Neutrophil (primary cell): ENCODE measurements around the gene HTR2A.

Experiments
- H3K27ac ChIP-seq: fragments of 200-600 bp; sonication (generic); 2 replicates; pipeline ENCODE4 v1.5.1; 2016; ENCODE audit warnings: mild to moderate bottlenecking, moderate library complexity
- H3K27me3 ChIP-seq: fragments of 200-600 bp; sonication (generic); 2 replicates; pipeline ENCODE4 v1.6.0; 2016; ENCODE audit warnings: mild to moderate bottlenecking
- H3K36me3 ChIP-seq: fragments of 200-600 bp; sonication (generic); 2 replicates; pipeline ENCODE4 v1.5.1; 2017
- H3K4me1 ChIP-seq, 2 experiments: fragments of 200-600 bp in 1 of 2; sonication (generic) in 1 of 2; 1 replicate in 1 of 2; 2 replicates in 1 of 2; pipeline versions ENCODE4 v1.5.1 to v1.6.1; 2013 to 2016; ENCODE audit warnings: low read depth in 1 of 2, low read length in 1 of 2, mild to moderate bottlenecking in 1 of 2, moderate library complexity in 1 of 2; ENCODE audit not compliant: control insufficient read depth in 1 of 2, insufficient read depth in 1 of 2
- H3K4me3 ChIP-seq, 2 experiments: fragments of 200-600 bp in 1 of 2; sonication (generic) in 1 of 2; 1 replicate in 1 of 2; 2 replicates in 1 of 2; pipeline ENCODE4 v1.5.1; 2013 to 2016; ENCODE audit warnings: low read depth in 1 of 2, low read length in 1 of 2, mild to moderate bottlenecking in 1 of 2, moderate library complexity in 1 of 2
- H3K9me3 ChIP-seq: fragments of 200-600 bp; sonication (generic); 2 replicates; pipeline ENCODE4 v1.5.1; 2016
- CTCF ChIP-seq: fragments of 200-600 bp; sonication (generic); IDR thresholded peaks from 2 replicates; pipeline ENCODE4 v1.5.1; 2016; ENCODE audit warnings: antibody characterized with exemption

HTR2A gene

GRCh38 chr13:46850214-46850613 lies 46.6 kb downstream of the HTR2A start:
- Histone ChIP-seq H3K4me1 (no peaks in the 10 kb centered on the region), H3K36me3 (no peaks in the 10 kb centered on the region), H3K27ac (no peak overlapping the region), H3K4me3 (no peak overlapping the region), H3K9me3 (no peaks in the 10 kb centered on the region), H3K27me3 (no peaks in the 10 kb centered on the region)
- TF ChIP-seq CTCF, result no peak

DNA sequence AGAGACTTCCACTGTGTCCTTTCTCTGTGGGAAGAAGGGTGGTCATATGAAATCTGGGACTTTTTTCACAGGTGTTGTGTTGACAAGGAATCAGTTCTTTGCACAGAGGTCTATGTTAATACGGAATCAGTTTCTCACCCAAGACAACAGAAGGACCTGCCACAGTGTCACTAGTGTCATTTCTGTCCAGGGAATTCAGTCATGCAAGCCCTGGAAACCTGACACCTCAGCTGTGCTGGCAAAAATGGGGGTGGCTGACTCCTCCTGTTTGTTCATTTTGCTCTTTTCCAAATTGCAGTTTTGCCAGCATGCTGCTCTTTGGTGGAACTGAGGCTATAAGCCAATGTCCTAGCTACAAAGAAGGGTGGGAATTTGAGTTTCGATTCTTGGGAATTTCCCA lies 50.1 kb downstream of the HTR2A start:
- H3K9me3 ChIP-seq, result no peaks in the 10 kb centered on the region

DNA sequence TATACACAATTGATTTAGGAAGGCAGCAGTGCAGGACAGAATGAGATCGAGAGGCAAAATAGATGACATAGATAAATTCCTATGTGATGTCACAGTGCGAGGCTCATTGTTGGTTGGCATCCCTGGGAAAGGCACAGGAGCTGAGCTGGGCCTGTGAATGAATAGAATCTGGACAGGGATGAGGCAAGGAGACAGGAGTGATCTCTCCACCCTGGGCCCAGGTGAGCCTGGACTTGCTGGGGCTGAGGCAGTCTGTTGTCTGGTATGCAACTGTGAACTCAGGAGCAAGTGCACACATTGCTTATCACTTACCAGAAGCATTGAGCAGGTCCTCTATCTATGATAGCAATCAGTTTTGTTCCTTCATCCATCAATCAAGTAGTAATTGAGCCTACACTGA lies 51.7 kb downstream of the HTR2A start:
- H3K4me1 ChIP-seq, result no peaks in the 10 kb centered on the region
- H3K27me3 ChIP-seq, result no peaks in the 10 kb centered on the region
- no peaks in the 10 kb centered on the region for H3K36me3 ChIP-seq
- H3K9me3 ChIP-seq, result no peaks in the 10 kb centered on the region
- no peak for TF ChIP-seq CTCF
- H3K4me3 ChIP-seq, result no peak overlapping the region
- H3K27ac ChIP-seq, result no peak overlapping the region

More for the DNA sequence above, 50.1 kb downstream of the HTR2A start:
- no peak for TF ChIP-seq CTCF
- H3K4me3 ChIP-seq, result no peak overlapping the region
- no peak overlapping the region for H3K27ac ChIP-seq
- no peaks in the 10 kb centered on the region for H3K36me3 ChIP-seq
- no peaks in the 10 kb centered on the region for H3K4me1 ChIP-seq
- H3K27me3 ChIP-seq, result no peaks in the 10 kb centered on the region

- no peaks in the 10 kb centered on the region for H3K4me1 ChIP-seq
- no peaks in the 10 kb centered on the region for H3K9me3 ChIP-seq
Measured at GRCh38 chr13:46844431-46844830, 52.4 kb downstream of the HTR2A start.

DNA sequence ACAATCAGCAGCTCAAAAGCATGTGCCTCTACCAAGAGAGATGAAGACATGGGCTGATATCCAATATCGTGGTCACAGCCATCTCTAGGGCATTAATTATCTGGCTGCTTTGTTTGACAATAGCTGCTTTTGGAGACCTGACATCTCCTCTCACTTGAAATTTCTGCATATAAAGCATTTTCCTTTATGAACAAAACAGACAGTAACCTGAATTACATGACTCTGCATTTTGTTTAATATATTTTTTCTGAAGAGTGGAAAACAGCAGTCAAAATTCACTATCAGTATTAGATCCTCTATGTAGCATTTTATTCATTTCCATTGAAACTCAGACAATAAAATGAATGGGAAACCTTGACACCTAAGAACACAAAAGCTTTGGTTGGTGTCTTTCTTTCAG lies 57.5 kb downstream of the HTR2A start:
- Histone ChIP-seq H3K4me3 (no peak overlapping the region), H3K4me1 (no peaks in the 10 kb centered on the region)

More at GRCh38 chr13:46844431-46844830, 52.4 kb downstream of the HTR2A start:
- Histone ChIP-seq H3K27me3 (no peaks in the 10 kb centered on the region), H3K36me3 (no peaks in the 10 kb centered on the region), H3K27ac (no peak overlapping the region), H3K4me3 (no peak overlapping the region)
- no peak for TF ChIP-seq CTCF

More for the DNA sequence above, 57.5 kb downstream of the HTR2A start:
- H3K27ac ChIP-seq, result no peak overlapping the region
- H3K9me3 ChIP-seq, result no peaks in the 10 kb centered on the region
- no peaks in the 10 kb centered on the region for H3K36me3 ChIP-seq
- TF ChIP-seq CTCF, result no peak
- no peaks in the 10 kb centered on the region for H3K27me3 ChIP-seq
